H1 (cell line): ENCODE results near the gene RFX6. TPM values are rescaled to one million over a fixed set of nuclear protein-coding genes. Genes with fewer than 3 reads are reported as not detected.

Experiments used
- CTCF ChIA-PET: fragments of 300-600 bp; sonication (Branson Sonifier 250); formaldehyde crosslinking; loops from one replicate; lab custom pipeline; 2021; ENCODE audit not compliant: partially characterized antibody; lab: Charles Lee
- POLR2A ChIA-PET: fragments of 300-600 bp; sonication (Branson Sonifier 250); formaldehyde crosslinking; loops from one replicate; lab custom pipeline; 2021; ENCODE audit warnings: inconsistent platforms; ENCODE audit not compliant: partially characterized antibody; lab: Charles Lee
- DNase-seq, 2 experiments: peaks; one replicate each; pipeline versions ENCODE4 v3.0.0 to v3.0.0-alpha.2; 2010 to 2022; ENCODE audit warnings: low spot score in 2 of 2, low read depth in 1 of 2, mixed read lengths in 1 of 2
- FAIRE-seq: peaks from 2 replicates; lab custom pipeline; 2011; peaks lifted over from hg19 to GRCh38; lab: Jason Lieb, UNC
- H2AFZ ChIP-seq: 2 replicates; pipeline ENCODE4 v1.8.1; 2012; ENCODE audit warnings: low read length, inconsistent platforms
- H2AK5ac ChIP-seq: 2 replicates; pipeline ENCODE4 v1.6.1; 2013; ENCODE audit warnings: low read depth, low read length
- H2BK120ac ChIP-seq: replicated peaks from 2 replicates; pipeline ENCODE3; 2013; ENCODE audit warnings: low read depth, low read length, inconsistent platforms
- H2BK12ac ChIP-seq: 2 replicates; pipeline ENCODE4 v1.6.1; 2013; ENCODE audit warnings: low read depth, low read length
- H2BK15ac ChIP-seq: 2 replicates; pipeline ENCODE4 v1.6.1; 2013; ENCODE audit warnings: low read length
- H2BK20ac ChIP-seq: 2 replicates; pipeline ENCODE4 v1.6.1; 2013; ENCODE audit warnings: low read length
- H2BK5ac ChIP-seq: 2 replicates; pipeline ENCODE4 v1.6.1; 2013; ENCODE audit warnings: low read depth, low read length
- H3K14ac ChIP-seq: 2 replicates; pipeline ENCODE4 v1.6.1; 2013; ENCODE audit warnings: inconsistent platforms; ENCODE audit not compliant: insufficient read length
- H3K18ac ChIP-seq: 2 replicates; pipeline ENCODE4 v1.6.1; 2013; ENCODE audit warnings: low read length; ENCODE audit errors: extremely low read depth
- H3K23ac ChIP-seq: 2 replicates; pipeline ENCODE4 v1.6.1; 2013; ENCODE audit warnings: inconsistent platforms; ENCODE audit not compliant: insufficient read length
- H3K23me2 ChIP-seq: 2 replicates; pipeline ENCODE4 v1.6.1; 2013; ENCODE audit warnings: low read depth, low read length
- H3K27ac ChIP-seq: 2 replicates; pipeline ENCODE4 v1.6.1; 2011; ENCODE audit warnings: low read depth, low read length, inconsistent platforms
- H3K27me3 ChIP-seq, 4 experiments: replicated peaks in 1 of 4; 1 replicate in 1 of 4; 2 replicates in 3 of 4; pipeline versions ENCODE4 v1.6.1 to v1.8.1; 2011 to 2013; ENCODE audit warnings: low read length in 3 of 4, mild to moderate bottlenecking in 3 of 4, inconsistent platforms in 2 of 4, mixed read lengths in 2 of 4, moderate library complexity in 1 of 4; ENCODE audit not compliant: control insufficient read depth in 3 of 4, insufficient read depth in 3 of 4; ENCODE audit errors: extremely low read depth in 1 of 4
- H3K36me3 ChIP-seq, 4 experiments: 2 replicates each; pipeline versions ENCODE4 v1.6.1 to v1.8.1; 2011 to 2013; ENCODE audit warnings: mild to moderate bottlenecking in 4 of 4, low read length in 3 of 4, moderate library complexity in 2 of 4, control low read depth in 1 of 4, inconsistent platforms in 1 of 4; ENCODE audit not compliant: insufficient read depth in 4 of 4, control insufficient read depth in 2 of 4
- H3K4ac ChIP-seq: replicated peaks from 2 replicates; pipeline ENCODE3; 2013; ENCODE audit warnings: low read length, low read depth, mixed read lengths, inconsistent platforms; ENCODE audit not compliant: insufficient read length
- H3K4me1 ChIP-seq, 4 experiments: replicated peaks in 1 of 4; 1 replicate in 1 of 4; 2 replicates in 3 of 4; pipeline versions ENCODE4 v1.6.1 to v1.8.1; 2011 to 2013; ENCODE audit warnings: low read length in 3 of 4, inconsistent platforms in 2 of 4, mixed read lengths in 1 of 4; ENCODE audit not compliant: insufficient read depth in 4 of 4, control insufficient read depth in 3 of 4
- H3K4me2 ChIP-seq, 2 experiments: 2 replicates each; pipeline versions ENCODE4 v1.6.1 to v1.8.1; 2011 to 2013; ENCODE audit warnings: low read depth in 2 of 2, low read length in 2 of 2, control low read depth in 1 of 2, inconsistent platforms in 1 of 2, mild to moderate bottlenecking in 1 of 2; ENCODE audit not compliant: insufficient read depth in 1 of 2
- H3K4me3 ChIP-seq, 4 experiments: fragments of 200-600, 300-600 bp in 1 of 4; sonication (generic), shearing (Covaris generic), sonication (Bioruptor Twin) in 1 of 4; 2 replicates each; pipeline versions ENCODE4 v1.5.1 to v1.8.1; 2011 to 2016; ENCODE audit warnings: low read length in 4 of 4, low read depth in 3 of 4, control low read depth in 2 of 4, inconsistent platforms in 2 of 4, mild to moderate bottlenecking in 2 of 4, mixed read lengths in 1 of 4, moderate library complexity in 1 of 4; ENCODE audit not compliant: insufficient read depth in 2 of 4; ENCODE audit errors: extremely low read depth in 1 of 4
- H3K56ac ChIP-seq: replicated peaks from 2 replicates; pipeline ENCODE3; 2013; ENCODE audit warnings: low read depth, mild to moderate bottlenecking, mixed read lengths, low read length, inconsistent platforms; ENCODE audit not compliant: insufficient read length
- H3K79me1 ChIP-seq: 2 replicates; pipeline ENCODE4 v1.6.1; 2013; ENCODE audit warnings: low read depth, low read length, control low read depth
- H3K79me2 ChIP-seq, 2 experiments: 2 replicates each; pipeline versions ENCODE4 v1.6.1 to v1.8.1; 2012 to 2013; ENCODE audit warnings: low read length in 2 of 2, mild to moderate bottlenecking in 2 of 2, inconsistent platforms in 1 of 2; ENCODE audit not compliant: insufficient read depth in 2 of 2, control insufficient read depth in 1 of 2
- H3K9ac ChIP-seq, 4 experiments: replicated peaks in 1 of 4; 1 replicate in 1 of 4; 2 replicates in 3 of 4; pipeline versions ENCODE4 v1.6.1 to v1.8.1; 2011 to 2013; ENCODE audit warnings: low read depth in 3 of 4, low read length in 3 of 4, control low read depth in 2 of 4, mild to moderate bottlenecking in 2 of 4, moderate library complexity in 2 of 4, inconsistent platforms in 1 of 4; ENCODE audit errors: extremely low read depth in 1 of 4
- H3K9me3 ChIP-seq, 2 experiments: 2 replicates each; pipeline versions ENCODE4 v1.6.1 to v1.8.1; 2012 to 2013; ENCODE audit warnings: mild to moderate bottlenecking in 2 of 2, moderate library complexity in 2 of 2, control low read depth in 1 of 2, inconsistent platforms in 1 of 2, low read depth in 1 of 2, low read length in 1 of 2, mixed read lengths in 1 of 2; ENCODE audit not compliant: insufficient read depth in 2 of 2
- H4K20me1 ChIP-seq, 2 experiments: replicated peaks in 1 of 2; 2 replicates each; pipeline versions ENCODE3 to v1.8.1; 2011 to 2013; ENCODE audit warnings: inconsistent platforms in 2 of 2, low read length in 2 of 2, mild to moderate bottlenecking in 1 of 2; ENCODE audit not compliant: insufficient read depth in 2 of 2, control insufficient read depth in 1 of 2
- H4K5ac ChIP-seq: 2 replicates; pipeline ENCODE4 v1.6.1; 2013; ENCODE audit warnings: low read length, low read depth, mixed read lengths, inconsistent platforms; ENCODE audit not compliant: insufficient read length
- H4K8ac ChIP-seq: 2 replicates; pipeline ENCODE4 v1.8.0; 2013; ENCODE audit warnings: mild to moderate bottlenecking, moderate library complexity, low read length, inconsistent platforms; ENCODE audit not compliant: insufficient read depth; ENCODE audit errors: extremely low read depth
- H4K91ac ChIP-seq: replicated peaks from 2 replicates; pipeline ENCODE3; 2013; ENCODE audit warnings: low read length, mixed read lengths, inconsistent platforms; ENCODE audit not compliant: insufficient read length
- BACH1 ChIP-seq: IDR thresholded peaks from 2 replicates; pipeline ENCODE4 v1.6.1; 2012; ENCODE audit warnings: low read length, improper control_type of control experiment
- CBX5 ChIP-seq: fragments of 300-800, 300-1000 bp; sonication (generic); IDR thresholded peaks from 2 replicates; pipeline ENCODE4 v1.7.1; 2016; ENCODE audit warnings: antibody characterized with exemption, low read length, low read depth
- CHD1 ChIP-seq: IDR thresholded peaks from 2 replicates; pipeline ENCODE4 v1.6.1; 2012; ENCODE audit warnings: low read depth, low read length, improper control_type of control experiment
- CREB1 ChIP-seq: IDR thresholded peaks from 2 replicates; pipeline ENCODE4 v1.6.1; 2012; ENCODE audit warnings: inconsistent platforms
- CTBP2 ChIP-seq: IDR thresholded peaks from 2 replicates; pipeline ENCODE4 v1.7.0; 2011; ENCODE audit warnings: borderline replicate concordance, mild to moderate bottlenecking, moderate library complexity, mixed read lengths, low read length; ENCODE audit not compliant: insufficient read depth, insufficient read length
- CTCF ChIP-seq, 3 experiments: IDR thresholded peaks; 1 replicate in 2 of 3; 2 replicates in 1 of 3; pipeline versions ENCODE4 v1.5.1 to v1.6.1; 2011; ENCODE audit warnings: low read length in 3 of 3, mild to moderate bottlenecking in 3 of 3, inconsistent platforms in 2 of 3, low read depth in 1 of 3, moderate library complexity in 1 of 3; ENCODE audit not compliant: insufficient read depth in 1 of 3; ENCODE audit errors: control extremely low read depth in 1 of 3
- PHF8 ChIP-seq: fragments of 200-600 bp; sonication (generic); conservative IDR thresholded peaks from 2 replicates; pipeline ENCODE4 v1.7.1; 2012; ENCODE audit warnings: low read depth, mild to moderate bottlenecking, inconsistent platforms, low read length, moderate library complexity
- POLR2A ChIP-seq, 2 experiments: IDR thresholded peaks; 1 replicate in 1 of 2; 2 replicates in 1 of 2; pipeline ENCODE4 v1.6.1; 2011; ENCODE audit warnings: low read depth in 2 of 2, low read length in 2 of 2, mild to moderate bottlenecking in 2 of 2; ENCODE audit errors: control extremely low read depth in 1 of 2
- POLR2AphosphoS5 ChIP-seq: IDR thresholded peaks from 2 replicates; pipeline ENCODE4 v1.6.1; 2011; ENCODE audit warnings: low read depth, low read length
- RFX5 ChIP-seq: IDR thresholded peaks from 2 replicates; pipeline ENCODE4 v1.6.1; 2011; ENCODE audit warnings: low read depth, low read length, improper control_type of control experiment, borderline replicate concordance
- RXRA ChIP-seq: IDR thresholded peaks from 2 replicates; pipeline ENCODE4 v1.6.1; 2011; ENCODE audit warnings: low read depth, mild to moderate bottlenecking, low read length, moderate library complexity; ENCODE audit not compliant: insufficient read depth
- SIN3A ChIP-seq, 2 experiments: IDR thresholded peaks in 1 of 2; conservative IDR thresholded peaks in 1 of 2; 2 replicates each; pipeline ENCODE4 v1.6.1; 2011 to 2012; ENCODE audit warnings: low read length in 2 of 2, improper control_type of control experiment in 1 of 2, low read depth in 1 of 2, mild to moderate bottlenecking in 1 of 2
- TAF7 ChIP-seq: optimal IDR thresholded peaks from 2 replicates; pipeline ENCODE3; 2011; ENCODE audit warnings: low read depth, mild to moderate bottlenecking, inconsistent platforms, low read length, moderate library complexity, borderline replicate concordance
- polyA plus RNA-seq, 7 experiments: library from polyadenylated mRNA; depleted of rRNA in 3 of 7; stranded (reverse) in 5 of 7; unstranded in 2 of 7; fragments of >200 nt in 5 of 7; fragments of 200-250 nt in 2 of 7; gene quantifications; 1 replicate in 5 of 7; 2 replicates in 1 of 7; 4 replicates in 1 of 7; pipeline versions ENCODE4 v1.2.1 to v1.2.3, GENCODE V29; 2011 to 2013; ENCODE audit warnings: missing spikeins in 2 of 7, mixed read lengths in 2 of 7
- total RNA-seq: library from RNA; stranded (reverse); fragmentation: NEBNext Ultra II Directional; extraction: Animal tissue kit (Norgen Biotek cat#: 25700); gene quantifications from 2 replicates; pipeline ENCODE4 v1.2.1, GENCODE V29; 2021

The RFX6 gene
- total and polyA plus RNA-seq, 2 of the 8 experiments (the other 6 are each of a cell fraction or from before 2014, with no cell fraction given) = not detected

- Histone ChIP-seq H4K91ac (no peak overlapping the region), H3K27me3 (no peaks in the 10 kb centered on the region), H4K5ac (no peak overlapping the region), H3K9ac (no peak overlapping the region), H2BK15ac (no peak overlapping the region), H4K20me1 (no peaks in the 10 kb centered on the region), H2BK5ac (no peak overlapping the region), H2AFZ (no peak overlapping the region), H4K8ac (no peak overlapping the region), H3K18ac (no peak overlapping the region), H3K56ac (no peak overlapping the region), H2AK5ac (no peak overlapping the region), H2BK120ac (no peak overlapping the region), H3K14ac (no peak overlapping the region), H3K4me2 (no peak overlapping the region), H3K27ac (no peak overlapping the region), H3K4me3 (no peak overlapping the region), H3K36me3 (no peaks in the 10 kb centered on the region), H2BK12ac (no peak overlapping the region), H3K23ac (no peak overlapping the region), H3K23me2 (no peaks in the 10 kb centered on the region), H3K4me1 (no peaks in the 10 kb centered on the region), H3K79me2 (no peaks in the 10 kb centered on the region), H3K4ac (no peak overlapping the region), H3K79me1 (no peaks in the 10 kb centered on the region), H2BK20ac (no peak overlapping the region), H3K9me3 (peaks cover 6 to 16% of the 10 kb centered on the region in 2 experiments; a peak in 3 of 4 replicates)
- CTCF ChIA-PET = interaction anchor here (1.3 to 1.6 kb wide), 2 partner anchors 10 to 111 kb away, joined by 5 read pairs; no protein-coding TSS in a partner anchor
- FAIRE-seq (no peak), DNase-seq (no peak)
- POLR2A ChIA-PET = interaction anchor here (0.6 kb wide), 1 partner anchor 1361 kb away, joined by 3 read pairs; no protein-coding TSS in a partner anchor
- TF ChIP-seq BACH1 = no peak
- no peak for TF ChIP-seq RFX5
- TF ChIP-seq SIN3A (conservative IDR thresholded peaks at IDR 0.05 in 1 of 2, IDR thresholded peaks at IDR 0.05 in 1 of 2; ENCODE audit: low read depth in 1 of 2, low read length in 2 of 2) = no peak
- TF ChIP-seq RXRA = no peak
- TF ChIP-seq CTCF (IDR thresholded peaks at IDR 0.05; ENCODE audit: control extremely low read depth in 1 of 3, insufficient read depth in 1 of 3, low read depth in 1 of 3, low read length in 3 of 3) = no peak
- TF ChIP-seq POLR2AphosphoS5 = no peak
- no peak for TF ChIP-seq PHF8
- no peak for TF ChIP-seq CTBP2
- no peak for TF ChIP-seq TAF7
- no peak for TF ChIP-seq CHD1
- TF ChIP-seq CREB1 = no peak
- no peak for TF ChIP-seq POLR2A (IDR thresholded peaks at IDR 0.05; ENCODE audit: control extremely low read depth in 1 of 2, low read depth in 2 of 2, low read length in 2 of 2)
- no peak for TF ChIP-seq CBX5
Measured at GRCh38 chr6:116858060-116858459, 19.0 kb upstream of the RFX6 start.
